ENCODE data around the gene COG5.

COG5 gene

GRCh38 chr7:107563775-107564552 lies at the start of gene COG5, which contains the start of gene DUS4L:
Gene COG5, minus strand, starts transcription at chr7:107563920. Its CDS starts 24 bp downstream, at chr7:107563896.
Gene DUS4L, plus strand, starts transcription at chr7:107563971. Its CDS starts 3,100 bp downstream, at chr7:107567071.
- peak; percentile 70 for DNase-seq

- DNase-seq: no peak
These were observed 49.7 kb upstream of the COG5 start for GRCh38 chr7:107613439-107613838.

GRCh38 chr7:107610323-107610722 lies 46.6 kb upstream of the COG5 start:
- DNase-seq: no peak

GRCh38 chr7:107609811-107610261 lies 46.1 kb upstream of the COG5 start:
- DNase-seq: no peak

- DNase-seq: no peak
These were observed 42.6 kb upstream of the COG5 start for GRCh38 chr7:107606303-107606702.

- no peak for DNase-seq
These were observed 41.6 kb upstream of the COG5 start for GRCh38 chr7:107605218-107605815.

GRCh38 chr7:107600816-107601215 lies 37.1 kb upstream of the COG5 start:
- DNase-seq: no peak

GRCh38 chr7:107599262-107599661 lies 35.5 kb upstream of the COG5 start:
- DNase-seq: no peak

GRCh38 chr7:107597953-107598352 lies 34.2 kb upstream of the COG5 start:
- DNase-seq: no peak

GRCh38 chr7:107597582-107597916 lies 33.8 kb upstream of the COG5 start:
- no peak for DNase-seq

GRCh38 chr7:107596881-107597581 lies 33.3 kb upstream of the COG5 start:
- DNase-seq: no peak

GRCh38 chr7:107594961-107595737 lies 31.4 kb upstream of the COG5 start:
- peak; percentile 88 for DNase-seq

- no peak for DNase-seq
These were observed 29.3 kb upstream of the COG5 start for GRCh38 chr7:107593025-107593410.

GRCh38 chr7:107592361-107593024 lies 28.8 kb upstream of the COG5 start:
- no peak for DNase-seq

- DNase-seq: no peak
These were observed 27.7 kb upstream of the COG5 start for GRCh38 chr7:107591421-107591820.

GRCh38 chr7:107588529-107589130 lies 24.9 kb upstream of the COG5 start:
- DNase-seq: no peak

- DNase-seq: no peak
These were observed 21.0 kb upstream of the COG5 start for GRCh38 chr7:107584716-107585115.

GRCh38 chr7:107582875-107583274 lies 19.2 kb upstream of the COG5 start:
- no peak for DNase-seq

- no peak for DNase-seq
These were observed 17.8 kb upstream of the COG5 start for GRCh38 chr7:107581387-107582013.

- DNase-seq: no peak
These were observed 17.1 kb upstream of the COG5 start for GRCh38 chr7:107580716-107581383.
